HL-60 (cell line): ENCODE results near the gene DPP10.

Source experiments
- DNase-seq, 2 experiments: peaks; one replicate each; pipeline ENCODE4 v3.0.0-alpha.2; 2010 to 2020; ENCODE audit warnings: low read depth in 1 of 2, low spot score in 1 of 2
- H3K27ac ChIP-seq: fragments of 250-450 bp; sonication (Bioruptor Pico); replicated peaks from 2 replicates; pipeline ENCODE4 v1.5.1; 2020; ENCODE audit warnings: mild to moderate bottlenecking, moderate library complexity
- H3K27me3 ChIP-seq: fragments of 250-450 bp; sonication (Bioruptor Pico); 2 replicates; pipeline ENCODE4 v1.5.1; 2021; ENCODE audit warnings: mild to moderate bottlenecking, moderate library complexity; ENCODE audit not compliant: insufficient read depth, poor library complexity, severe bottlenecking
- H3K4me3 ChIP-seq: replicated peaks from 2 replicates; pipeline ENCODE4 v1.5.1; 2011; ENCODE audit warnings: mild to moderate bottlenecking, control low read depth, low read length; ENCODE audit not compliant: insufficient read depth
- GABPA ChIP-seq: IDR thresholded peaks from 2 replicates; pipeline ENCODE4 v1.6.1; 2012; ENCODE audit warnings: low read depth
- POLR2AphosphoS5 ChIP-seq: IDR thresholded peaks from 2 replicates; pipeline ENCODE4 v1.6.1; 2012; ENCODE audit warnings: low read depth
- SPI1 ChIP-seq: IDR thresholded peaks from 2 replicates; pipeline ENCODE4 v1.6.1; 2012; ENCODE audit warnings: low read depth, mild to moderate bottlenecking, borderline replicate concordance
- TF ChIP-seq, protein P1 (sequence below): IDR thresholded peaks from one replicate; pipeline ENCODE4 v1.5.1; 2011; ENCODE audit warnings: low read length, control low read depth, inconsistent platforms; ENCODE audit not compliant: insufficient read depth
- TF ChIP-seq, protein P2 (sequence below): IDR thresholded peaks from 2 replicates; pipeline ENCODE4 v1.6.1; 2012; ENCODE audit warnings: low read depth; ENCODE audit not compliant: insufficient replicate concordance

Gene DPP10

DNA sequence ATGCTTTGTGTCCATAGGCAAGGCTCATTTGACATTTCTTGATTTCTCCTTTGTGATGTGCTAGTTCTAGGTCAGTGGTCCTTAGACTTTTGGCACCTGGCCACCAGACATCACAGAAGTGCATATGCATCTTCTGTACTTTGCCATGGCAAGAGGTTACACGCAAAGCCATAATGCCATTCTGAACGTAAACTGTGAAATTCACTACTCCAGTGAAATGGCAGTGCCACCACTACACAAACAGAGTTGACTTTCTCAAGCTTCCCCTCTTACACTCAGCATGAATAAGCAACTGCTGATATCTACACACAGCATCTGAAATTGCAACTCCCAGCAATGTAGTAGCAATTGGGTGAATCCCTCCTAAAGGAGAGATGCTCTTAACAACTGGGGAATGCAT is 729.3 kb downstream of the DPP10 start:
- no peak overlapping the region for H3K27ac ChIP-seq
- DNase-seq: no peak
- H3K27me3 ChIP-seq: no peaks in the 10 kb centered on the region
- no peak overlapping the region for H3K4me3 ChIP-seq
- TF ChIP-seq POLR2AphosphoS5 (no peak), SPI1 (no peak), GABPA (no peak)
- TF ChIP-seq, protein P1, sequence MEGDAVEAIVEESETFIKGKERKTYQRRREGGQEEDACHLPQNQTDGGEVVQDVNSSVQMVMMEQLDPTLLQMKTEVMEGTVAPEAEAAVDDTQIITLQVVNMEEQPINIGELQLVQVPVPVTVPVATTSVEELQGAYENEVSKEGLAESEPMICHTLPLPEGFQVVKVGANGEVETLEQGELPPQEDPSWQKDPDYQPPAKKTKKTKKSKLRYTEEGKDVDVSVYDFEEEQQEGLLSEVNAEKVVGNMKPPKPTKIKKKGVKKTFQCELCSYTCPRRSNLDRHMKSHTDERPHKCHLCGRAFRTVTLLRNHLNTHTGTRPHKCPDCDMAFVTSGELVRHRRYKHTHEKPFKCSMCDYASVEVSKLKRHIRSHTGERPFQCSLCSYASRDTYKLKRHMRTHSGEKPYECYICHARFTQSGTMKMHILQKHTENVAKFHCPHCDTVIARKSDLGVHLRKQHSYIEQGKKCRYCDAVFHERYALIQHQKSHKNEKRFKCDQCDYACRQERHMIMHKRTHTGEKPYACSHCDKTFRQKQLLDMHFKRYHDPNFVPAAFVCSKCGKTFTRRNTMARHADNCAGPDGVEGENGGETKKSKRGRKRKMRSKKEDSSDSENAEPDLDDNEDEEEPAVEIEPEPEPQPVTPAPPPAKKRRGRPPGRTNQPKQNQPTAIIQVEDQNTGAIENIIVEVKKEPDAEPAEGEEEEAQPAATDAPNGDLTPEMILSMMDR: no peak
- TF ChIP-seq, protein P2, sequence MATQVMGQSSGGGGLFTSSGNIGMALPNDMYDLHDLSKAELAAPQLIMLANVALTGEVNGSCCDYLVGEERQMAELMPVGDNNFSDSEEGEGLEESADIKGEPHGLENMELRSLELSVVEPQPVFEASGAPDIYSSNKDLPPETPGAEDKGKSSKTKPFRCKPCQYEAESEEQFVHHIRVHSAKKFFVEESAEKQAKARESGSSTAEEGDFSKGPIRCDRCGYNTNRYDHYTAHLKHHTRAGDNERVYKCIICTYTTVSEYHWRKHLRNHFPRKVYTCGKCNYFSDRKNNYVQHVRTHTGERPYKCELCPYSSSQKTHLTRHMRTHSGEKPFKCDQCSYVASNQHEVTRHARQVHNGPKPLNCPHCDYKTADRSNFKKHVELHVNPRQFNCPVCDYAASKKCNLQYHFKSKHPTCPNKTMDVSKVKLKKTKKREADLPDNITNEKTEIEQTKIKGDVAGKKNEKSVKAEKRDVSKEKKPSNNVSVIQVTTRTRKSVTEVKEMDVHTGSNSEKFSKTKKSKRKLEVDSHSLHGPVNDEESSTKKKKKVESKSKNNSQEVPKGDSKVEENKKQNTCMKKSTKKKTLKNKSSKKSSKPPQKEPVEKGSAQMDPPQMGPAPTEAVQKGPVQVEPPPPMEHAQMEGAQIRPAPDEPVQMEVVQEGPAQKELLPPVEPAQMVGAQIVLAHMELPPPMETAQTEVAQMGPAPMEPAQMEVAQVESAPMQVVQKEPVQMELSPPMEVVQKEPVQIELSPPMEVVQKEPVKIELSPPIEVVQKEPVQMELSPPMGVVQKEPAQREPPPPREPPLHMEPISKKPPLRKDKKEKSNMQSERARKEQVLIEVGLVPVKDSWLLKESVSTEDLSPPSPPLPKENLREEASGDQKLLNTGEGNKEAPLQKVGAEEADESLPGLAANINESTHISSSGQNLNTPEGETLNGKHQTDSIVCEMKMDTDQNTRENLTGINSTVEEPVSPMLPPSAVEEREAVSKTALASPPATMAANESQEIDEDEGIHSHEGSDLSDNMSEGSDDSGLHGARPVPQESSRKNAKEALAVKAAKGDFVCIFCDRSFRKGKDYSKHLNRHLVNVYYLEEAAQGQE: no peak

- no peak overlapping the region for H3K27ac ChIP-seq
- H3K27me3 ChIP-seq: no peaks in the 10 kb centered on the region
- no peak for DNase-seq
- TF ChIP-seq SPI1 (no peak), POLR2AphosphoS5 (no peak), GABPA (no peak)
- TF ChIP-seq, protein P2: no peak
- TF ChIP-seq, protein P1: no peak
- H3K4me3 ChIP-seq: no peak overlapping the region
These were observed 732.2 kb downstream of the DPP10 start for GRCh38 chr2:115174651-115175050.

DNA sequence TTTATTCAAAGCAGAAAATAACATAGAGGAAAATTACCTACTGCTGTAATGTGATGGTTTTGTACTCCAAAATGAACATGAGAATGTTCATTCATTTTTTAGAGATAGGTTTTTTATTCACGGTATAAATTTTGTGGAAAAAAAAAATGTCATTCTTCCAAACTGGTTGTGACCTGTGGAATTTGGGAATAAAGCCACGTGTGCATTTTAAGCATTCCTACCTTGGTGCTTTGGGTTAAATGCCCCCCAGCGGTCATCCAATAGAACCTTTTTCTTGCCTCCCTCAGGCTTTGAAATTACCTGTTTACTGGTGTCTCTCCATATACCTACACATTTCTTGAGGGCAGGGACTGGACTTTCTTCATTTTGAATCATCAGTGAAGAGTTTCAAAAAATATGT is 740.7 kb downstream of the DPP10 start:
- H3K27me3 ChIP-seq: no peaks in the 10 kb centered on the region
- no peak for TF ChIP-seq POLR2AphosphoS5
- no peak for TF ChIP-seq SPI1
- TF ChIP-seq, protein P2: no peak
- TF ChIP-seq, protein P1: no peak
- no peak for TF ChIP-seq GABPA
- DNase-seq: no peak
- no peak overlapping the region for H3K4me3 ChIP-seq
- no peak overlapping the region for H3K27ac ChIP-seq
